Measurements from ENCODE around the gene MLLT3.

The MLLT3 gene

DNA sequence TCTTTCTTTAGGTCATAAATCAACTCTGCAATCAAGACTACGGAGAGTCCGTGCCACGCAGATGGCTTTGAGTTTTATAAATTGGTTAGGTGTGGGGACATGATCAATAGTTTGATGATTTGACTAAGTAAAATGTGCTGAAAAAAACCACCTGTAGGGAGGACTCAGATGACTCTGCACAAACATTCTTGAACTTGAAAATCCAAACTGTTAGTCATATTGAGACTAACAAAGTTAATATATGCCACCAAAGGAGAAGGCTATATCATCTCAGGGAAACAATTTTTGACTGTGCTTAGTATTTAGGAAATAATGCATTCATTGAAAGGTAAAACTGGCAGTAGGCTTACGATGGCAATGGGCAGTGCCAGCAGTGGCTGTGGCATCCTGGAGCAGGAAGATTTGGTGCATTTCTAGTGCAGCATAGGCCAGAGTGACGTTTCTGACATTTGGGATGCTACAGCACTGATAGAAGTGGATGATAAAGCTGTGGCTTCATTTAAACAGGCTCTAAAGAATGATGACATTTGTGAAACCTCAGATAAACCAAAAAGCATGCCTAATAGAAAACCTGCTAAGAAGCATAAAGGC is 291.1 kb downstream of the MLLT3 start:
- TF ChIP-seq, protein P1, sequence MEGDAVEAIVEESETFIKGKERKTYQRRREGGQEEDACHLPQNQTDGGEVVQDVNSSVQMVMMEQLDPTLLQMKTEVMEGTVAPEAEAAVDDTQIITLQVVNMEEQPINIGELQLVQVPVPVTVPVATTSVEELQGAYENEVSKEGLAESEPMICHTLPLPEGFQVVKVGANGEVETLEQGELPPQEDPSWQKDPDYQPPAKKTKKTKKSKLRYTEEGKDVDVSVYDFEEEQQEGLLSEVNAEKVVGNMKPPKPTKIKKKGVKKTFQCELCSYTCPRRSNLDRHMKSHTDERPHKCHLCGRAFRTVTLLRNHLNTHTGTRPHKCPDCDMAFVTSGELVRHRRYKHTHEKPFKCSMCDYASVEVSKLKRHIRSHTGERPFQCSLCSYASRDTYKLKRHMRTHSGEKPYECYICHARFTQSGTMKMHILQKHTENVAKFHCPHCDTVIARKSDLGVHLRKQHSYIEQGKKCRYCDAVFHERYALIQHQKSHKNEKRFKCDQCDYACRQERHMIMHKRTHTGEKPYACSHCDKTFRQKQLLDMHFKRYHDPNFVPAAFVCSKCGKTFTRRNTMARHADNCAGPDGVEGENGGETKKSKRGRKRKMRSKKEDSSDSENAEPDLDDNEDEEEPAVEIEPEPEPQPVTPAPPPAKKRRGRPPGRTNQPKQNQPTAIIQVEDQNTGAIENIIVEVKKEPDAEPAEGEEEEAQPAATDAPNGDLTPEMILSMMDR (conservative IDR thresholded peaks at IDR 0.05; ENCODE audit: low read length), result no peak
- DNase-seq (ENCODE audit: low read depth), result no peak
- no peak overlapping the region for H3K4me3 ChIP-seq (ENCODE audit: low read length)

DNA sequence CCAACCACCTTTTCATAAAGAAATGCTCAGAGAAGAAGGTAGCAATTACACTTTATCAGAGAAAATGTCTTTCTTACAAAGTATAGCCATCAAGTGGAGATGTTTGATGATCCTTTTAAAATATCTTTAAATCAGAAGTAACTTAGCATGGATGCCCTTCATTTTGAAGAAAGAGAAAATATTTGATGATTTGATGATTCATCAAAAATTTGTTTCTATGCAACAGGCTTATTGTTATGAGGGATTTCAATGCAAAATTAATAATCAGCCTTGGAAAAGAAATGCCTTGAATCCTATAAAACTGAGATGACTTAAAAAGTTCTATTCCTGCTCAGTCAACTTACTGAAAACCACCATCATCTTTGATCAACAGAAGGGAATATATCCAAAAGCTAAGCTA is 291.6 kb downstream of the MLLT3 start:
- DNase-seq (ENCODE audit: low read depth), result no peak
- TF ChIP-seq, protein P1 (conservative IDR thresholded peaks at IDR 0.05; ENCODE audit: low read length), result no peak
- no peak overlapping the region for H3K4me3 ChIP-seq (ENCODE audit: low read length)

DNA sequence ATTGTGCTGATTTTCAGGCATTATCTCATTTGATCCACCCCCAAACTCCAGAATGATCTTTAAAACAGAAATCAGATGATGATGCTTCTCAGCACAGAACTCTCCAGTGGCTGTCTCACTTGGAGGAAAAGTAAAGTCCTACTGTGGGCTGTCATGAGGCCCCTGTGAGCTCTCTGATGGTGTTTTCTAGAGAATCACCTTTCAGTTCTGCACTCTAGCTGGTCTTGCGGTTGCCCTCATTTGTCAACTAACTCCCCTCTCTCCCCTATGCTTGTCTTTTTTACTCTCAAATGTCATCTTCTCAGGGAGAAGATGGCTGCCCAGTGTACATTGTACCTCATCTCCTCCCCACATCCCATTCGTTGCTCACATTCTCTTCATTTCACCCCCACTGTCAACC is 295.8 kb downstream of the MLLT3 start:
- no peak overlapping the region for H3K4me3 ChIP-seq (ENCODE audit: low read length)
- DNase-seq (ENCODE audit: low read depth), result no peak
- TF ChIP-seq, protein P1 (conservative IDR thresholded peaks at IDR 0.05; ENCODE audit: low read length), result no peak

DNA sequence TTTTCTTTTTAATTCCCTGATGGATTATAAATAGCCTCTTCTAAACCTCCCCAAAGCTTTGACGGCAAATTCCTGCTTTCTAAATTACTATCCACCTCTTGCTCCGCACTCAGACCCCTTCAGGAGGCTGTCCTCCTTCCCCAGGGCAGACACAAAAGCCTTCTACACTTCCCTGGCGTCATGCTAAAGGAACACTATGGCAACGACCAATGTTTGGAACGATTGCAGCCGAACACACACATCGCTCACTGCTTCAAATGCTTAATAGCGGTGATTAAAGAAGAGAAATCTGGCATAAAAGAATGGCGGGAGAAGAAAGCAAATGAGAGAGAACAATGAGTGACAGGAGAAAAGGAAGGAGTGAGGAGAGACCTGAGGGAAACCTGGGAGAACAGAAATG is 297.3 kb downstream of the MLLT3 start:
- TF ChIP-seq, protein P1 (conservative IDR thresholded peaks at IDR 0.05; ENCODE audit: low read length), result no peak
- DNase-seq (ENCODE audit: low read depth), result no peak
- H3K4me3 ChIP-seq (ENCODE audit: low read length), result no peak overlapping the region

DNA sequence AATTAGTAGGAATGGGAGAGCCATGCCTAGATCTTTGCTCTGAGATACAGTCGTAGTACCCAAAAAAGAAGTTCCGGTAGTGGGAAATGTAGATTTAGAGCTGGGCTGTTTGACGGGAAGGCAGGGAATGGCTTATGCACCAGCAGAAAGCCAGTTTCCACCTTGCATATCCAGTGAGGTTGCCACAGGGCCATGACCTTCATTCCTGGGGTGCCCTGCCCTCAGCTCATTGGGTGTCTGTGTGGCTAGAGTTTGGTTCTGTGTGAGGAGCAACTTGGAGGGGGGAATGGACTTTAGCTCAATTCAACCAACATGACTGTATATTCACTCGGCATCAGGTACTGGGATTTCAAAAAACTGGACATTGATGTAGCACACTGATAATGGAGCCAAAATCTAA is 300.1 kb downstream of the MLLT3 start:
- H3K4me3 ChIP-seq (ENCODE audit: low read length), result no peak overlapping the region
- TF ChIP-seq, protein P1 (conservative IDR thresholded peaks at IDR 0.05; ENCODE audit: low read length), result no peak
- no peak for DNase-seq (ENCODE audit: low read depth)

DNA sequence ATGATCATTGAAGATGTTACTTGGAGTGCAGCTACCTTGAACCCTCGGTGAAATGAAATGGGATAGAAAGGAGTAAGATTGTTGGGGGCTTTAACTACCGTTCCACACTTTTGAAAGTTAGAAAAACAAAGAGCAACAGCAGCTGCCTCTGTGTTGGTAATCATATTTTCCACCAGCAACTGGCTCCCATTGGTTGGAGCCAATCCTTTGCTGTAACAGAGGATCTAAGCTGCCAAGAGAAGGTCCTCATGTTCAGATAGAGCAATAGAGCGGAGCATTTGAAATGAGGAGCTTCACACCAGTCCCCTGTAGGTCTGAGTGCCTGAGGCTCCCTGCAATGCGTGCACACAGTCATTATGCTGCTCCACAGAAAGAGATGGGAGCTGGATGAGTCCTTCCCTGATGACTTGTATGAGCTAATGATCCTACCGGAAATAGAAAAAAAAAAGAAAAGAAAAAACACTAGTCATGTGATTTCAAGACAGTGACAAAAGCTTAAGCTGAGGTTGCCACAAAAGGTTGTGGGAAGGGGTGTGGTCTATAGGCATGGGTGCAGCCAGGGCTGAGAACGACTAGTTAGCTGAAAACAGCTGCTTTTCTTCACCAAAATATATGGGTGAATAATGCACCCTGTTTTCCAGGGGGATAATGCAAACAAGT is 300.7 kb downstream of the MLLT3 start:
- TF ChIP-seq, protein P1 (conservative IDR thresholded peaks at IDR 0.05; ENCODE audit: low read length), result no peak
- no peak for DNase-seq (ENCODE audit: low read depth)
- H3K4me3 ChIP-seq (ENCODE audit: low read length), result no peak overlapping the region

DNA sequence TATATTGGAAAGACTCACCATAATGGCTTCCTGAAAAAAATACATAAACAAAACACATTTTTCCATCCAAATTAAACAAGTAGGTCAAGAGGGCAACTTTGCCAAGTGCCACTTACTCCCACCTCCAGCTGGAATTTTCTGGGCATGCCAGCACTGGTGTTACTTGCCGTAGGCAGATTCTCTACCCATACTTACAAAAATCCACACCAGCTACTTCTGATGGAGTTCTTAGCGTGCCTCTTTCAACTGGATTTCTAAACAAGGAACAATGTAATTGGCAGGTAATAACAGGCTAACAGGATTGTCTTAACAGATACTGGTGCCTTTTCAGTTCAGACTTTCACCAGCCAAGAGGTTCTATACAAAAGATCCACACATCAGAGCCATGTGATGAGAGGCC is 301.4 kb downstream of the MLLT3 start:
- DNase-seq (ENCODE audit: low read depth), result no peak
- H3K4me3 ChIP-seq (ENCODE audit: low read length), result no peak overlapping the region
- TF ChIP-seq, protein P1 (conservative IDR thresholded peaks at IDR 0.05; ENCODE audit: low read length), result no peak
